IPS-20b (cell line): Measurements from ENCODE around the gene INPP5A.

Experiments used
- H3K27ac ChIP-seq: one replicate; pipeline ENCODE4 v1.5.1; 2013; ENCODE audit warnings: low read length
- H3K27me3 ChIP-seq: 2 replicates; pipeline ENCODE4 v1.6.1; 2013; ENCODE audit warnings: mild to moderate bottlenecking, low read length, inconsistent platforms; ENCODE audit not compliant: insufficient read depth
- H3K36me3 ChIP-seq: 2 replicates; pipeline ENCODE4 v1.6.1; 2013; ENCODE audit warnings: low read depth, mild to moderate bottlenecking, inconsistent platforms, low read length, moderate library complexity; ENCODE audit not compliant: insufficient read depth
- H3K4me1 ChIP-seq: 2 replicates; pipeline ENCODE4 v1.6.1; 2013; ENCODE audit warnings: mild to moderate bottlenecking, control low read depth, inconsistent platforms, low read length, moderate library complexity; ENCODE audit not compliant: insufficient read depth
- H3K4me3 ChIP-seq: 2 replicates; pipeline ENCODE4 v1.5.1; 2013; ENCODE audit warnings: mild to moderate bottlenecking, low read length, inconsistent platforms
- H3K9ac ChIP-seq: 2 replicates; pipeline ENCODE4 v1.6.1; 2013; ENCODE audit warnings: low read depth, mild to moderate bottlenecking, inconsistent platforms, low read length, moderate library complexity
- H3K9me3 ChIP-seq: 2 replicates; pipeline ENCODE4 v1.6.1; 2013; ENCODE audit warnings: mild to moderate bottlenecking, low read depth, low read length, inconsistent platforms; ENCODE audit not compliant: insufficient read depth

INPP5A gene

DNA sequence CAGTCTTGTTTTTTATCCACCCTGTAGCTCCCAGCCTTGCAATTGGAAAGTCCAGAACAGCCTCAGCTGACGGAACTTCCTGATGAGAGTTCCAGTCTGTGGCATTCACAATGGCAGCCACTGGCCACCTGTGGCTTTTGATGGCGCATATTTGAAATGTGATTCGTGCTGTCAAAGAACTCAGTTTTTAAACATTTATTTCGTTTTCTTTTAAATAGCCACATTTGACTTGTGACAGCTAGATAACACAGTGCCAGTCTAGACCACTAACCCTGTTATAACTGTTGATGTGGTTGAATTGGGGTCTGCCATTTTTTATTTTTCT, 97.3 kb downstream of the INPP5A start:
- no peaks in the 10 kb centered on the region for H3K27me3 ChIP-seq
- H3K9me3 ChIP-seq: no peaks in the 10 kb centered on the region
- no peak overlapping the region for H3K9ac ChIP-seq
- no peaks in the 10 kb centered on the region for H3K36me3 ChIP-seq
- no peak overlapping the region for H3K27ac ChIP-seq
- no peak overlapping the region for H3K4me3 ChIP-seq
- peaks cover 3% of the 10 kb centered on the region; the same call in 1 of the 2 replicates for H3K4me1 ChIP-seq

- no peaks in the 10 kb centered on the region for H3K27me3 ChIP-seq
- H3K4me3 ChIP-seq: no peak overlapping the region
- peaks cover 3% of the 10 kb centered on the region; the same call in 1 of the 2 replicates for H3K4me1 ChIP-seq
- no peaks in the 10 kb centered on the region for H3K36me3 ChIP-seq
- H3K27ac ChIP-seq: no peak overlapping the region
- H3K9ac ChIP-seq: no peak overlapping the region
- H3K9me3 ChIP-seq: no peaks in the 10 kb centered on the region
Measured at GRCh38 chr10:132636358-132636757, 98.8 kb downstream of the INPP5A start.

DNA sequence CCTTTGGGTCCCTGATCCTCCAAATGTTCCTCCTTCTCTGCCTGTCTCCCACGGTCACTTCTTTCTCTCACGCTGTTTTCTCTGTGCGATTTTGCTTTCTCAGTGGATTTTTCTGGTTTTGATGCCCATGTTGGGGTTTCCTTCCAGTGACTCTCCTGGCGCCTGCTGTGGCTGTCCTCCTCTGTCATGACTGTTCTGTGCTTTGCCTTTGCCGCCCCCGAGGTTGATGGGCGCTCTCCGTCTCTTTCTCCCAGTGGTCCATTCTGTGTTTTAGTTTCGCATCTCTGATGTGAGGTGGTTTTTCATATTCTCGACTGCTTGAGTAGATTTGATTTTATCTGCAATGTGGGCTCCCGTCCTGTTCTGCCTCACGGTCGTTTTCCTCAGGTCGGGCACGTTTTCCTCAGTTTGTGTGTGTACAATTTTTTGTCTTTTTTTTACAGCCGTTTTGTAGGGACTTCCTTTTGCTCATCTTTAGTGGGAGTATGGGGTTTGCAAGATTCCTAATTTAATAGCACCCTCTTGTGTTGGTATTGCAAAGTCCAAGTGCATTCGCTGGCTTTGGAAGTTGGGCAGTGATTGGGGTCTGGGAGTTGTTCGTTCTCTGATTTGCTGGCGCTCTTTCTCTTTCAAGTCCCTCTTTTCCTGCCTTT, 100.0 kb downstream of the INPP5A start:
- Histone ChIP-seq H3K9me3 (no peaks in the 10 kb centered on the region), H3K27ac (no peak overlapping the region), H3K9ac (no peak overlapping the region), H3K4me1 (peaks cover 3% of the 10 kb centered on the region; the same call in 1 of the 2 replicates), H3K4me3 (peak overlapping the region; percentile 26; the same call in 1 of the 2 replicates), H3K27me3 (no peaks in the 10 kb centered on the region), H3K36me3 (no peaks in the 10 kb centered on the region)

DNA sequence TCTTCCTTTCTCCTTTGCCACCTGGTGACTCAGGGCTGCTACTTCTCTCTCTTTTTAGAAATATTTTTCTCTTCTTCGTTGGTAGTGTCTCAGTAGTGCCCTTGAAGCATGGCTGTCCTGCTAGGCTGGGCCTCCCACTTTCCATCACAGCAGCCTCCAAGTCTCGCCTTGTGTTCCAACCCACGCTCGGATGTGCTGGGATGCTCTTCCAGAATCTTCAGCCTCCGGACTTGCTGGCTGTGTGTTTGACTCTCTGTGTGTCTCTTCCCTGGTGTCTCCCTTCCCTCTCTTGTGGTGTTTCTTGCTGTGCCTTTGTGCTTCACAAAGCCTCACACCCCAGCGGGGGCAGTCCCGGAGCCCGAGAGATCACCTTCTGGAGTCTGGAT, 100.5 kb downstream of the INPP5A start:
- H3K4me3 ChIP-seq: no peak overlapping the region
- no peak overlapping the region for H3K9ac ChIP-seq
- H3K9me3 ChIP-seq: no peaks in the 10 kb centered on the region
- peaks cover 3% of the 10 kb centered on the region; the same call in 1 of the 2 replicates for H3K4me1 ChIP-seq
- H3K27me3 ChIP-seq: no peaks in the 10 kb centered on the region
- H3K27ac ChIP-seq: no peak overlapping the region
- no peaks in the 10 kb centered on the region for H3K36me3 ChIP-seq

DNA sequence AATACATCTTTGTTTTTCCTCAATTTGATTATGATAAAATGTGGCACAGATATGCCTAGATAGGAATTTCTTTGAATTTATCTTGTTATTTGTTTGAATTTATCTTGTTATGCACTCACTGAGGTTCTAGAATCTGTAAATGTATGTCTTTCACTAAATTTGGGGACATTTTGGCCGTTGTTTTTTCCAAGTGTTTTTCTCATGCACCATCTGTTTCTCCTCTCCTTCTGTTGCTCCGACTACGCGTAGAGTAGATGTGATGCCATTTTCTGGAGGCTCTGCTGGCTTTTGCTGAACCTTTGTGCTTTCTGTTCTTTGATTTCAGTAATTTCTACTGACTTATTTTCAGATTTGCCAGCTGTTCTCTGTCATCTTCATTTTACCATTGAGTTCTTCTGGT, 101.9 kb downstream of the INPP5A start:
- H3K4me1 ChIP-seq: peaks cover 3% of the 10 kb centered on the region; the same call in 1 of the 2 replicates
- no peaks in the 10 kb centered on the region for H3K9me3 ChIP-seq
- no peak overlapping the region for H3K27ac ChIP-seq
- no peak overlapping the region for H3K9ac ChIP-seq
- H3K36me3 ChIP-seq: no peaks in the 10 kb centered on the region
- no peak overlapping the region for H3K4me3 ChIP-seq
- no peaks in the 10 kb centered on the region for H3K27me3 ChIP-seq

DNA sequence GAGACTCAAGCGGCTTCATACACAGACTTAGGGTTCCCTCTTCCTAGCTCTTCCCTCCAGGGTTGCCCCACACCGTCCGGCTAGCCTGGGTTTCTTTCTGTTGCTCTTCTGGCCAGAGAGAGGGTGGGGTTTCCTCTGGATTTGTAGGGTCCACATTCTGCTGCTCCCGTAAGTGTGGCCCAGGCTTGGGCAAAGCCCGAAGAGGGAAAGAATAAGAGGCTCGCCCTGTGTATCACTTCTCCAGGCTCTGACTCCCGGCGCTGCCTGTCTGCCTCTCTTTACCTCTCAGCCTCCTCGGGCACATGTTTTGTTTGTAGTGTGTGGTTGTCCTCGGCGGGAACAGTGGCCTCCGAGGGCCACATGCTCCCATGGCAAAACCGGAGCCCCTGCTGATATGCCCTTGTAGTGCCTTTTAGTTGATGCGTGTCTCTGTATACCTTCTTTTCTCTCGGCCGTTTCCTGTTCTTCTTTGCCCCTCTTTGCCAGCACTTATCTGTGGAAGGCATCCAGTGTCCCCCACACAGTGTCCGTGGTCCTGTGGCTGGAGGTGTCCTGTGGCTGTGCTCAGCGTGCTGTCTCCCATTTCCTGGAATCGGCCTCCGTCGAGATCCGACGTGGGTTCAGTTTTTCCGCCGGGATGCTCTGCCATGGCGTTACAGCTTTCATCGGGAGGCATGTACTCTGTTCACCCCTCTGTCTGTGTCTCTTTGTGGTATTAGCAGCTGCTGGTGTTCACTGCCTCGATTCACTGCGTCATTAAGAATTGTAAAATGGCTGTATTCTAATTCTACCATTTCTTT, 102.9 kb downstream of the INPP5A start:
- no peak overlapping the region for H3K9ac ChIP-seq
- H3K4me1 ChIP-seq: peaks cover 3% of the 10 kb centered on the region; the same call in 1 of the 2 replicates
- no peaks in the 10 kb centered on the region for H3K36me3 ChIP-seq
- no peaks in the 10 kb centered on the region for H3K9me3 ChIP-seq
- no peak overlapping the region for H3K27ac ChIP-seq
- H3K4me3 ChIP-seq: no peak overlapping the region
- no peaks in the 10 kb centered on the region for H3K27me3 ChIP-seq

GRCh38 chr10:132641401-132641800, 103.8 kb downstream of the INPP5A start:
- Histone ChIP-seq H3K27ac (no peak overlapping the region), H3K36me3 (no peaks in the 10 kb centered on the region), H3K9me3 (no peaks in the 10 kb centered on the region), H3K4me3 (no peak overlapping the region), H3K27me3 (no peaks in the 10 kb centered on the region), H3K9ac (no peak overlapping the region), H3K4me1 (peaks cover 3% of the 10 kb centered on the region; the same call in 1 of the 2 replicates)

DNA sequence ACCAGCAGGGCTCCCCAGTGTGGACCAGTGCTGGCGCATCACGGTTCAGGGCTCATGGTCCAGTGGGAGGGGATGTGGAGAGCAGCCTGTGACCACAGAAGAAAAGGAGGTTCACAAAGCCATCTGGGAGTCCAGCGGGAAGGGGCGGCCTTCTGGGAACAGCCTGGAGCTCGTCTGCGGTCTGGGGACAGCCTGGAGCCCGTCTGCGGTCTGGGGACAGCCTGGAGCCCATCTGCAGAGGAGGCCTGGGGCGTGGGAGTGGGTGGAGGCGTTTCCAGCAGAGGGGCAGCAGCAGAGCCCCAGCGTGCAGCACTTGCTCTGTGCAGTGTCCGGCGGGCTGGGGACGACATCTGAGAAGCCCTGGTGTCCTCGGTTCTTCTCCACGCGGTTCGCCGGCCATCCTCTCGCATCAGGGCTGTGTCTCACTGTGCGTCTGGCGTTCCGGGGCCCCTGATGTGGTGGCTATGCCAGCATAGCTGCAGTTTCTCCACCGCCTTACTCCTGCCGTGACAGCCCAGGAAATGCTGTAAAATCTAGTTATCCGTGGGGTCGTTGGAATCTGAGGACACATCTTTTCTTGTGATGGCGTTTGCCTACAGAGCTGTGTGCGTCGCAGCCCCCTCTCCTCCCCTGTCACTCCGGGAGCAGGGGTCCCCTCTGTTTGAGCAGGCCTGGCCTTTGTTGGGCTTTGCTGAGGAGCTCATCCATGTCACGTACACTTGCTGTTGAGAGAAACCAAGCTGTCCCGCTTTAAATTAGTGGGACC, 104.6 kb downstream of the INPP5A start:
- Histone ChIP-seq H3K36me3 (no peaks in the 10 kb centered on the region), H3K27ac (no peak overlapping the region), H3K9ac (no peak overlapping the region), H3K9me3 (no peaks in the 10 kb centered on the region), H3K4me1 (peaks cover 3% of the 10 kb centered on the region; the same call in 1 of the 2 replicates), H3K27me3 (no peaks in the 10 kb centered on the region), H3K4me3 (no peak overlapping the region)

DNA sequence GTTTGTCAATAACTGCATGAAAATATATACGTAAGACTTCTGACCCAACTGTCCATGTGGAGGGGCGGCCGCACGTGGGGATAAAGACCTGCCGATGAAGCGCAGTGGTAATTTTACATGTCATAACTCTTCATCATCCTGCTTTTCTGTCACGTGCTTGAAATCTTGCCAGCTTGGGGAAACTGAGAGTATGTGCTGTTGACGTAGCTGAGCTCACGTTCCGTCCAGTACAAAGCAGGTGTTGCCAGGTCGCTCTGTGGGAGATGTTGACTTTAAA, 105.1 kb downstream of the INPP5A start:
- H3K27me3 ChIP-seq: no peaks in the 10 kb centered on the region
- H3K4me3 ChIP-seq: no peak overlapping the region
- H3K27ac ChIP-seq: no peak overlapping the region
- peaks cover under 1% of the 10 kb centered on the region; the same call in 1 of the 2 replicates for H3K4me1 ChIP-seq
- H3K9me3 ChIP-seq: no peaks in the 10 kb centered on the region
- H3K36me3 ChIP-seq: no peaks in the 10 kb centered on the region
- no peak overlapping the region for H3K9ac ChIP-seq

DNA sequence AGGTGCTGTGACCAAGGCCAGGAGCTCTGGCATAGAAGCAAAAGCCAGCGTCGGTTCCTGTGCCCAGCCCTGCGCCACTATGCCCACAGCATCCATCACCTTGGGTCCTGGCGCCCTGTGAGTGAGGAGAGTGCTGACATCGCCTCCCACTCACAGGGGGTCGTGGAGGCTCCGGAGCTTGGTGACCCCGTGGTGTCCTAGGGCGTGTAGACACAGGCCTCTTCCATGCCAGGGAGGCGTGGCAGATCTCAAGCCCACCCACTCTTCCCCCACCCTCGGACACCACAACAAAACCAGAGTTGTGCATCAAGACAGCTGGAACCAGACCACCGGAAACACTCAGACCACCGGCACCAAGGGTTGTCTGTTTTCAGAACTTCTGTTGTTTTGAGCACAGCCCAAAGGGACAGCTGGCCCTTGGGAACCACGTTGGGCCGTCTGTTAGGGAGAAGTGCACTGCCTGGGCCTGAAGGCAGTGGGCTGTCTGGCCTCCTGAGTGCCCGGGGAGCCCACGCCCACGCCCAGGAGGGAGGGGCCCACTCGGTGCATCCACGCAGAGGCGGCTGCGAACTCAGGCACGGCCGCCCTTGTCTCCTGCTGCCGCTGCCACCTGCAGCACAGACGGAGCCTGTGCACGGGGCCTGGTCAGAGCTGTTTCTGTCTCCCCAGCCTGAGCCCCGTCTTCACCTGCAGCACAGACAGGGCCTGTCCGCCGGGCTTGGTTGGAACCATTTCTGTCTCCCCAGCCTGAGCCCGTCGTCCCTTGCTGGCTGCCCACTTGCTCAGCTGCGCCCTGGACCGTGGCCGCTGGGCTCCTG, 106.3 kb downstream of the INPP5A start:
- no peak overlapping the region for H3K4me3 ChIP-seq
- no peaks in the 10 kb centered on the region for H3K27me3 ChIP-seq
- no peaks in the 10 kb centered on the region for H3K9me3 ChIP-seq
- H3K9ac ChIP-seq: no peak overlapping the region
- H3K36me3 ChIP-seq: no peaks in the 10 kb centered on the region
- H3K4me1 ChIP-seq: no peaks in the 10 kb centered on the region; the same call in 1 of the 2 replicates
- H3K27ac ChIP-seq: no peak overlapping the region

DNA sequence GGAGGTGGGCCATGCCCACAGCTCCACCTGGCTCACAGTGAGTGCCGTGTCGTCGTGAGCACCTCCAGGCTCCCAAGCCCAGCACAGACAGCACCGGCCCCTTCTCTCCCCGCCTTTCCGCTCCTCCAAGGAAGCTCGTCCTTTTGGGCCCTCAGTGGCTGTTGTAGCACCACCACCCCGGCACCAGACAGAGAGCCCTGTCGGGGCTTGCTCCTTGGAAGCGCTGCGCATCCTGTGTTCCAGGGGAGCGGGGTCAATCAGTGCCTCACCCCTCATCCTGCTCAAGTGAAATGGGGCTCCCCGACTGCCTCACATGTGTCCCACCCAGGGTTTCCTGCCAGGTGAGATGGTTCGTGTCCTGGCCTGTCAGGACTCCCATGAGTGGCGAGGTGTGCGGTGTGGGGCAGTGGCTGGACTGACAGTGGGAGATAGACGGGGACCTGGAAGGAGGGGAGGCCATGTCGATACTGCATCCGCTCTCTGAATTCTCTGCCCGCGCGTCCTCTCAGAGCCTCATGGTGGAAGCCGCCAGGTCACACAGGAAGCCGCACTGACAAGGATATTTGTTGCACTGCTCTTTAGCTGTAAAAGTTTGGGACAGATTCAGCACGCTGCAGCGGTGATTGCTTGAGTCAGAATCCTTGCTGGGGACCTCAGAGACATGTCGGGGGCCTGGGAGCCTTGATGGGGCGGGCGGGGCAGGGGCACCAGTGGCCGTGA, 107.1 kb downstream of the INPP5A start:
- Histone ChIP-seq H3K9ac (no peak overlapping the region), H3K9me3 (no peaks in the 10 kb centered on the region), H3K4me3 (no peak overlapping the region)

More for the DNA sequence above, 107.1 kb downstream of the INPP5A start:
- no peaks in the 10 kb centered on the region for H3K36me3 ChIP-seq
- no peaks in the 10 kb centered on the region for H3K27me3 ChIP-seq
- no peaks in the 10 kb centered on the region; the same call in 1 of the 2 replicates for H3K4me1 ChIP-seq
- H3K27ac ChIP-seq: no peak overlapping the region
